DMS114 treated with DMSO at 0.1 percent for 48 hours (cell line): ENCODE results near the gene SMARCA4.
"Not testable (repeated sequence)": the region's sequence is repeated elsewhere in the genome, so short reads cannot be mapped to it uniquely, and the experiment has no call there.

Source experiments
- DNase-seq: peaks from one replicate; lab custom pipeline; 2025; ENCODE audit not compliant: unreplicated experiment; lab: John Stamatoyannopoulos, UW

Gene SMARCA4

GRCh38 chr19:10928563-10929401, 32.0 kb upstream of the SMARCA4 start, which contains the start of the genes TIMM29 and YIPF2:
TIMM29 (plus strand) TSS chr19:10928811; CDS start chr19:10928823, 12 bp downstream.
YIPF2 (minus strand) TSS chr19:10928639; CDS start chr19:10928410, 229 bp downstream.
- peak; percentile 83 for DNase-seq

GRCh38 chr19:10929402-10929794, 31.4 kb upstream of the SMARCA4 start:
- DNase-seq, result no peak

- DNase-seq, result no peak
Measured at GRCh38 chr19:10935371-10936059, 25.3 kb upstream of the SMARCA4 start.

GRCh38 chr19:10936661-10937084, 24.2 kb upstream of the SMARCA4 start:
- DNase-seq, result peak; percentile 66

GRCh38 chr19:10941649-10942048, 19.2 kb upstream of the SMARCA4 start:
- not testable (repeated sequence) for DNase-seq

- DNase-seq, result not testable (repeated sequence)
Measured at GRCh38 chr19:10943412-10943811, 17.4 kb upstream of the SMARCA4 start.

GRCh38 chr19:10945264-10945663, 15.6 kb upstream of the SMARCA4 start:
- DNase-seq, result no peak

GRCh38 chr19:10946958-10947657, 13.7 kb upstream of the SMARCA4 start:
- DNase-seq, result no peak

- DNase-seq, result no peak
Measured at GRCh38 chr19:10952809-10953208, 8.0 kb upstream of the SMARCA4 start.

- not testable (repeated sequence) for DNase-seq
Measured at GRCh38 chr19:10959277-10959968, 1.4 kb upstream of the SMARCA4 start.

- no peak for DNase-seq
Measured at GRCh38 chr19:10961073-10961860, 437 bp downstream of the SMARCA4 start.

- no peak for DNase-seq
Measured at GRCh38 chr19:10962863-10963262, 2.0 kb downstream of the SMARCA4 start.

- DNase-seq, result no peak
Measured at GRCh38 chr19:10963865-10964264, 3.0 kb downstream of the SMARCA4 start.

- no peak for DNase-seq
Measured at GRCh38 chr19:10964903-10965302, 4.1 kb downstream of the SMARCA4 start.

- no peak for DNase-seq
Measured at GRCh38 chr19:10965398-10965797, 4.6 kb downstream of the SMARCA4 start.

- no peak for DNase-seq
Measured at GRCh38 chr19:10966809-10967208, 6.0 kb downstream of the SMARCA4 start.

- no peak for DNase-seq
Measured at GRCh38 chr19:10968527-10969135, 7.8 kb downstream of the SMARCA4 start.

GRCh38 chr19:10971107-10971726, 10.4 kb downstream of the SMARCA4 start:
- no peak for DNase-seq
